ENCODE results near the gene TBC1D17. TPM values are rescaled to one million over a fixed set of nuclear protein-coding genes. Genes with fewer than 3 reads are reported as not detected.

Gene TBC1D17
- total and polyA plus RNA-seq, 2 of the 13 experiments (the other 11 are each of a cell fraction or from before 2014, with no cell fraction given) = 9.7 to 16.9 TPM

DNA sequence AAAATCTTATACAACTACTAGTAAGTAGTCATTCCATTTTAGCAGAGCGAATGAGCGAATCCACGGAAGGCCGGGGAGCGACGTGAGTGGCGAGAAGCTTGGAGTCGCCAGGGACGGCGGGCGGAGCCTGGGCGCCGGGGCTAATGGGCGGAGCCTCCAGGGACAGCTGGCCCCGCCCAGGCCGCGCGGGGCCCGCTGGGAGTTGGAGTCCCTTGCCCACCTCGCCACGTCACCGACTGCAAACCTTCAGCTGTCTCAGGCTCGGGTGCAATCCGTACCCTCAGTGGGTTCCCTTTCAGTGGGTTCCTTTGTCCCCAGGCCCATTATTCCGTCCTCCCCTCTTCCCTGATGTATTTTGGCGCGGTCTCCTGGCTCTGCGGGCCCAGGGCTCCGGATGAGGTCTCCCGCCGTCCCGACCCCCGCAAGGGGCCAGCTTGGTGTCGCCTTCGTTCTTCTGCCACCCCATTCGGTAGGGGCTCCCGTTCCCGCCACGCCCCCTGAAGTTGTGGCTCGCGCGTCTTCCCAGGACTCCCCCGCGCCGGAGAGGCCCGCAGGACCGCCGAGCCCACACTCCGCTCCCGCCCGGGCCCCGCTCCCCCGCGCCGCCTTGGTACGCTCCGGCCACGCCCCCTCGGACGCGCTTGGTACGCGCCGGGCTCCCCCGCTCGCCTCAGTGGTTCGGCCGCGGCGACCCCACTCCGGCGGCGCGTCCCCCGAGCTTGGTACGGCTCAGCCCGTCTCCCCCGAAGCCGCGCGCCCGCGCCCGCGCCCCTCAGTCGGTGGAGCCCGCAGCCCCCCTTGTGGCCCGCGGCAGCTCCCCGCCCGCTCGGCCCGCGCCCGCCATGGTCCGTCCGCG, 26.8 kb upstream of the TBC1D17 start, which contains the start of gene PTOV1 (continued):
- TF ChIP-seq, protein P1, sequence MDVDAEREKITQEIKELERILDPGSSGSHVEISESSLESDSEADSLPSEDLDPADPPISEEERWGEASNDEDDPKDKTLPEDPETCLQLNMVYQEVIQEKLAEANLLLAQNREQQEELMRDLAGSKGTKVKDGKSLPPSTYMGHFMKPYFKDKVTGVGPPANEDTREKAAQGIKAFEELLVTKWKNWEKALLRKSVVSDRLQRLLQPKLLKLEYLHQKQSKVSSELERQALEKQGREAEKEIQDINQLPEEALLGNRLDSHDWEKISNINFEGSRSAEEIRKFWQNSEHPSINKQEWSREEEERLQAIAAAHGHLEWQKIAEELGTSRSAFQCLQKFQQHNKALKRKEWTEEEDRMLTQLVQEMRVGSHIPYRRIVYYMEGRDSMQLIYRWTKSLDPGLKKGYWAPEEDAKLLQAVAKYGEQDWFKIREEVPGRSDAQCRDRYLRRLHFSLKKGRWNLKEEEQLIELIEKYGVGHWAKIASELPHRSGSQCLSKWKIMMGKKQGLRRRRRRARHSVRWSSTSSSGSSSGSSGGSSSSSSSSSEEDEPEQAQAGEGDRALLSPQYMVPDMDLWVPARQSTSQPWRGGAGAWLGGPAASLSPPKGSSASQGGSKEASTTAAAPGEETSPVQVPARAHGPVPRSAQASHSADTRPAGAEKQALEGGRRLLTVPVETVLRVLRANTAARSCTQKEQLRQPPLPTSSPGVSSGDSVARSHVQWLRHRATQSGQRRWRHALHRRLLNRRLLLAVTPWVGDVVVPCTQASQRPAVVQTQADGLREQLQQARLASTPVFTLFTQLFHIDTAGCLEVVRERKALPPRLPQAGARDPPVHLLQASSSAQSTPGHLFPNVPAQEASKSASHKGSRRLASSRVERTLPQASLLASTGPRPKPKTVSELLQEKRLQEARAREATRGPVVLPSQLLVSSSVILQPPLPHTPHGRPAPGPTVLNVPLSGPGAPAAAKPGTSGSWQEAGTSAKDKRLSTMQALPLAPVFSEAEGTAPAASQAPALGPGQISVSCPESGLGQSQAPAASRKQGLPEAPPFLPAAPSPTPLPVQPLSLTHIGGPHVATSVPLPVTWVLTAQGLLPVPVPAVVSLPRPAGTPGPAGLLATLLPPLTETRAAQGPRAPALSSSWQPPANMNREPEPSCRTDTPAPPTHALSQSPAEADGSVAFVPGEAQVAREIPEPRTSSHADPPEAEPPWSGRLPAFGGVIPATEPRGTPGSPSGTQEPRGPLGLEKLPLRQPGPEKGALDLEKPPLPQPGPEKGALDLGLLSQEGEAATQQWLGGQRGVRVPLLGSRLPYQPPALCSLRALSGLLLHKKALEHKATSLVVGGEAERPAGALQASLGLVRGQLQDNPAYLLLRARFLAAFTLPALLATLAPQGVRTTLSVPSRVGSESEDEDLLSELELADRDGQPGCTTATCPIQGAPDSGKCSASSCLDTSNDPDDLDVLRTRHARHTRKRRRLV (CRISPR knock-in tag; IDR thresholded peaks at IDR 0.05) = no peak; the same call in 1 of the 2 replicates
- TF ChIP-seq ZNF572 (CRISPR knock-in tag; IDR thresholded peaks at IDR 0.05) (no peak), ZNF710 (CRISPR knock-in tag; IDR thresholded peaks at IDR 0.05; ENCODE audit: borderline replicate concordance) (no peak), NR0B2 (CRISPR knock-in tag; IDR thresholded peaks at IDR 0.05) (peak; percentile 29; the same call in 1 of the 2 replicates), ZKSCAN1 (IDR thresholded peaks at IDR 0.05; ENCODE audit: low read length) (no peak), SKI (IDR thresholded peaks at IDR 0.05; ENCODE audit: partially characterized antibody) (no peak), TAF15 (IDR thresholded peaks at IDR 0.05; ENCODE audit: low read depth, low read length, poor library complexity, severe bottlenecking) (no peak), ZNF878 (CRISPR knock-in tag; IDR thresholded peaks at IDR 0.05) (no peak), PHF20 (CRISPR knock-in tag; IDR thresholded peaks at IDR 0.05) (peak; percentile 56), ETV5 (CRISPR knock-in tag; IDR thresholded peaks at IDR 0.05; ENCODE audit: borderline replicate concordance) (0 out of 2 replicates have a peak, but pooled peaks have one; percentile 9), DMTF1 (CRISPR knock-in tag; IDR thresholded peaks at IDR 0.05) (no peak), ZNF547 (CRISPR knock-in tag; IDR thresholded peaks at IDR 0.05) (peak; percentile 90; the same call in 1 of the 2 replicates), TBX3 (IDR thresholded peaks at IDR 0.05; ENCODE audit: borderline replicate concordance) (no peak)
